Right renal pelvis (tissue), 4 donors: ENCODE results near the gene SPECC1L. TPM values are rescaled to one million over a fixed set of nuclear protein-coding genes. Genes with fewer than 3 reads are reported as not detected.

Experiments used
- DNase-seq, 4 donors: peaks; one replicate each; pipeline ENCODE4 v3.0.0-alpha.2; 2013; ENCODE audit warnings: low read depth in 4 of 4, low spot score in 3 of 4, missing footprints in 1 of 4
- polyA plus RNA-seq, 4 donors: library from polyadenylated mRNA; unstranded; fragments of 120-200 nt; gene quantifications; one replicate each; pipeline ENCODE4 v1.2.1, GENCODE V29; 2013; ENCODE audit not compliant: insufficient read length in 4 of 4

The SPECC1L gene
- polyA plus RNA-seq, 4 donors = 45.3 to 56.0 (median 51.1) TPM

- DNase-seq = no peak
Observed at GRCh38 chr22:24411256-24412004, 140.8 kb downstream of the SPECC1L start.

GRCh38 chr22:24412274-24412673, 141.6 kb downstream of the SPECC1L start:
- DNase-seq = no peak

GRCh38 chr22:24413271-24413670, 142.6 kb downstream of the SPECC1L start:
- no peak for DNase-seq

GRCh38 chr22:24413736-24414385, 143.2 kb downstream of the SPECC1L start:
- no peak for DNase-seq

GRCh38 chr22:24414523-24414922, 143.9 kb downstream of the SPECC1L start:
- DNase-seq = no peak

GRCh38 chr22:24414984-24415945, 144.6 kb downstream of the SPECC1L start:
- no peak for DNase-seq

- no peak for DNase-seq
Observed at GRCh38 chr22:24416095-24416494, 145.5 kb downstream of the SPECC1L start.

GRCh38 chr22:24416611-24417010, 146.0 kb downstream of the SPECC1L start:
- DNase-seq = no peak

- DNase-seq = no peak
Observed at GRCh38 chr22:24417200-24417599, 146.6 kb downstream of the SPECC1L start.

- DNase-seq = no peak
Observed at GRCh38 chr22:24417901-24418641, 147.4 kb downstream of the SPECC1L start.

GRCh38 chr22:24418786-24419474, 148.3 kb downstream of the SPECC1L start:
- no peak for DNase-seq

GRCh38 chr22:24419475-24419850, 148.8 kb downstream of the SPECC1L start:
- DNase-seq = no peak

GRCh38 chr22:24420072-24420976, 149.7 kb downstream of the SPECC1L start:
- DNase-seq = no peak

- DNase-seq = no peak
Observed at GRCh38 chr22:24420977-24421343, 150.3 kb downstream of the SPECC1L start.

- DNase-seq = no peak
Observed at GRCh38 chr22:24421428-24421931, 150.8 kb downstream of the SPECC1L start.

- no peak for DNase-seq
Observed at GRCh38 chr22:24422102-24422665, 151.6 kb downstream of the SPECC1L start.

GRCh38 chr22:24423519-24424000, 152.9 kb downstream of the SPECC1L start:
- DNase-seq = no peak
